Transverse colon (tissue), 4 donors: ENCODE results near the gene SNTG2.

Experiments
- CTCF ChIP-seq, 5 experiments: fragments of 200-600 bp in 3 of 5; fragments of 450-650 bp in 2 of 5; sonication (generic) in 3 of 5; IDR thresholded peaks; 1 replicate in 2 of 5; 2 replicates in 3 of 5; pipeline ENCODE4 v1.5.1; 2016 to 2017; ENCODE audit warnings: antibody characterized with exemption in 5 of 5, inconsistent platforms in 3 of 5, mild to moderate bottlenecking in 2 of 5, moderate library complexity in 1 of 5
- POLR2A ChIP-seq: fragments of 450-650 bp; IDR thresholded peaks from one replicate; pipeline ENCODE4 v1.6.1; 2016; ENCODE audit warnings: antibody characterized with exemption, mild to moderate bottlenecking, moderate library complexity
- POLR2AphosphoS5 ChIP-seq, 3 donors: sonication (generic); formaldehyde crosslinking; IDR thresholded peaks; one replicate each; pipeline ENCODE4 v1.6.1; 2016; ENCODE audit warnings: antibody characterized with exemption in 3 of 3

DNA sequence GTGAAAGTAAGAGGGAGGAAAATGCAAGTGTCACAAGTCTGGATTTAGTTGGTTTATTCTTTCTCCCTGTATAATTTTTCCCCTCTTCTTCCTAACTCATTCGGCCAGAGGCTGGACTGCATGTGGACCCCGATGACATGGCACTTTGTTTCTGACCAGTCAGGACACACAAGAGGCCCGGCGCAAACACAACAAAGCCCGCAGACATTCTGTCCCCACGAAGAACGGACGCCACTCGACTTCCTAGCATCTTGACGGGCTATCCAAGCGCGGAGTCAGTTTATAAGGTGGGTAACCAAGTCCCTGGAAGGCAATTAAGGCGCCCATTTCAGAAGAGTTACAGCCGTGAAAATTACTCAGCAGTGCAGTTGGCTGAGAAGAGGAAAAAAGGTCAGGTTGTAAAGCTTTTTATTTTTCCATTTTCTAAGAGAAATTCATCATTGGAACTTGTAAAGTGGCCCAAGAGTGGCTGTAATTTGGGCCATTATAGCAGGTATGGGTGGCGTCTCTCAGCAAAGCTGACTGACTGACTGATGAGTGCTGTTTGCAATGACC lies 462.6 kb downstream of the SNTG2 start, which contains the start of gene TPO:
- TF ChIP-seq CTCF (IDR thresholded peaks at IDR 0.05) = no peak
- no peak for TF ChIP-seq POLR2A
- TF ChIP-seq POLR2AphosphoS5 (IDR thresholded peaks at IDR 0.05) = no peak
